Astrocyte of the spinal cord (primary cell): Measurements from ENCODE around the gene BRSK1.

Experiments used
- DNase-seq: peaks from one replicate; pipeline ENCODE4 v3.0.0; 2011; ENCODE audit warnings: low read depth, low spot score
- H3K4me3 ChIP-seq: 2 replicates; pipeline ENCODE4 v1.5.1; 2011; ENCODE audit warnings: low read depth, mild to moderate bottlenecking, low read length, moderate library complexity
- CTCF ChIP-seq: IDR thresholded peaks from 2 replicates; pipeline ENCODE4 v1.5.1; 2012; ENCODE audit warnings: low read depth, mild to moderate bottlenecking, low read length, inconsistent platforms
- in situ Hi-C: cut with HindIII; loops from 2 replicates; pipeline ENCODE4 v1.10.0; 2017; ENCODE audit warnings: low sequenced_read_pairs

BRSK1 gene

GRCh38 chr19:55339889-55340783 is 56.3 kb downstream of the BRSK1 start:
- peak overlapping the region; percentile 73 for H3K4me3 ChIP-seq
- DNase-seq: no peak
- TF ChIP-seq CTCF: no peak
- in situ Hi-C loops: no loop called here

- no peak for DNase-seq
- TF ChIP-seq CTCF: peak; percentile 36
- in situ Hi-C loops: no loop called here
- H3K4me3 ChIP-seq: peak overlapping the region; percentile 73
These were observed 57.0 kb downstream of the BRSK1 start for GRCh38 chr19:55340784-55341147.

- TF ChIP-seq CTCF: no peak
- in situ Hi-C loops: no loop called here
- peak overlapping the region; percentile 73 for H3K4me3 ChIP-seq
- peak; percentile 41 for DNase-seq
These were observed 57.4 kb downstream of the BRSK1 start for GRCh38 chr19:55341171-55341588.

- in situ Hi-C loops: no loop called here
- TF ChIP-seq CTCF: no peak
- peak overlapping the region; percentile 7 for H3K4me3 ChIP-seq
- DNase-seq: no peak
These were observed 58.1 kb downstream of the BRSK1 start for GRCh38 chr19:55341595-55342531.

GRCh38 chr19:55344444-55344843 is 60.6 kb downstream of the BRSK1 start:
- in situ Hi-C loops: no loop called here
- H3K4me3 ChIP-seq: no peak overlapping the region
- DNase-seq: peak; percentile 29
- TF ChIP-seq CTCF: no peak

DNA sequence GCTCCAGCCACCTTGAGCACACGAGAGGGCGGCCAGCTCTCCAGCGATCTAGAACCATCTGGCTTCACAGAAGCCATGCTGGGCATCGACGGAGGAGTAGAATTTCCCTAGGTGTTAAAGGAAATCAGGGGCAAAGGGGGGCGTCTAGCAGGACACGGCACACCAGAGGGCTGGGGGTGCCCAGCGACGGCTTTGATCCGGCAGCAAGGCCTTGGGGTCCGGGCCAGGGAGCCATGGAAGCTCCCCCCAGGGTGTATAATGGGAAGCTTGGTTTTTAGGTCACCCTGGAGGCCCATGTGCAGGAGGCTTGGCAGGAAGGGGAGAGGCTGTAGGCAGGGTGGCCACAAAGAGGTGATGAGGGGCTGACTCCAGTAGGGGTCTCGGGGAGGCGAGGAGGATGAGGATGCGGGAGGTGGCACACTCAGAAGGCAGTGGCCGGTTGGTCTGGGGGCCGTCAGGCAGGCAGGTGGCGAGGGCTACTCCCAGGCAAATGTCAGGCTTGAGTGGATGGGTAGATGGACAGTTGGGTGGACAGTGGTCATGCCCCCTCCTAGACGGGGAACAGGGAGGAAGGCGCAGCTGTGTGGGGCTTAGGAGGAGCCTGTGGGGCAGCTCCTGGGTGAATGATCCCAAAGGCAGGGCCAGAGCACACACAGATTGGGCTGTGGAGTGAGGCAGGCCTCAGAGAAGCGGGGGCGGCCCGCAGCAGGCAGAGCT is 61.5 kb downstream of the BRSK1 start:
- TF ChIP-seq CTCF: no peak
- DNase-seq: no peak
- in situ Hi-C loops: no loop called here
- H3K4me3 ChIP-seq: no peak overlapping the region
